K562 (cell line): ENCODE measurements around the gene CD38. TPM values are rescaled to one million over a fixed set of nuclear protein-coding genes. Genes with fewer than 3 reads are reported as not detected.

ENCODE experiments used
- ATAC-seq: fragments of 200-7000 bp; cut with Tn5 transposase; 3 replicates; pipeline ENCODE4 v1.9.1; 2020; ENCODE audit warnings: moderate library complexity
- BruUV-seq: library from RNA; stranded (reverse); fragments of 400-500 nt; replicated peaks from 2 replicates; lab custom pipeline; 2021; lab: Mats Ljungman, UMichigan
- CTCF ChIA-PET: fragments of 300-600 bp; formaldehyde crosslinking; extraction: SDS; loops from one replicate; lab custom pipeline; 2021; ENCODE audit warnings: low intra/inter-chr PET ratio; lab: Yijun Ruan, JAX
- POLR2A ChIA-PET: fragments of 300-600, 350-650 bp; sonication (Branson Sonifier 250); formaldehyde crosslinking; extraction: SDS; loops from one replicate; lab custom pipeline; 2021; ENCODE audit warnings: antibody characterized with exemption, inconsistent platforms; lab: Yijun Ruan, JAX
- DNase-seq, 4 experiments: peaks; one replicate each; pipeline versions ENCODE4 v3.0.0 to v3.0.0-alpha.2; 2011 to 2018; ENCODE audit warnings: low spot score in 3 of 4, mixed read lengths in 3 of 4; ENCODE audit errors: extremely low read depth in 1 of 4
- FAIRE-seq: peaks from 2 replicates; lab custom pipeline; 2011; peaks lifted over from hg19 to GRCh38; lab: Jason Lieb, UNC
- H2AFZ ChIP-seq: 2 replicates; pipeline ENCODE4 v1.6.0; 2011; ENCODE audit warnings: low read depth, low read length, control low read depth, inconsistent platforms
- H3K27ac ChIP-seq: fragments of 200-600 bp; 3 replicates; pipeline ENCODE4 v1.8.0; 2011; ENCODE audit warnings: low read depth, mild to moderate bottlenecking, control low read depth, inconsistent platforms, low read length, moderate library complexity, mixed read lengths; ENCODE audit errors: extremely low read depth
- H3K27me3 ChIP-seq, 2 experiments: fragments of 300-600 bp in 1 of 2; 2 replicates in 1 of 2; 3 replicates in 1 of 2; pipeline versions ENCODE4 v1.6.0 to v1.8.0; 2011; ENCODE audit warnings: inconsistent platforms in 2 of 2, low read length in 2 of 2, mild to moderate bottlenecking in 1 of 2, mixed read lengths in 1 of 2, moderate library complexity in 1 of 2; ENCODE audit not compliant: control insufficient read depth in 2 of 2, insufficient read depth in 2 of 2
- H3K36me3 ChIP-seq: fragments of 300-600 bp; 3 replicates; pipeline ENCODE4 v1.8.0; 2011; ENCODE audit warnings: mild to moderate bottlenecking, low read length, inconsistent platforms; ENCODE audit not compliant: control insufficient read depth, insufficient read depth
- H3K4me1 ChIP-seq, 2 experiments: fragments of 200-600 bp in 1 of 2; replicated peaks in 1 of 2; 2 replicates in 1 of 2; 3 replicates in 1 of 2; pipeline versions ENCODE4 v1.5.1 to v1.8.0; 2011; ENCODE audit warnings: inconsistent platforms in 2 of 2, low read length in 2 of 2, mild to moderate bottlenecking in 1 of 2, mixed read lengths in 1 of 2, moderate library complexity in 1 of 2; ENCODE audit not compliant: control insufficient read depth in 2 of 2, insufficient read depth in 2 of 2
- H3K4me2 ChIP-seq: 2 replicates; pipeline ENCODE4 v1.6.1; 2011; ENCODE audit warnings: low read length, control low read depth, inconsistent platforms, mixed read lengths; ENCODE audit not compliant: insufficient read depth
- H3K4me3 ChIP-seq: fragments of 200-600 bp; sonication (generic), shearing (Covaris generic); 2 replicates; pipeline ENCODE4 v1.5.1; 2016; ENCODE audit warnings: control low read depth, inconsistent platforms
- H3K79me2 ChIP-seq: fragments of 200-600 bp; 3 replicates; pipeline ENCODE4 v1.8.0; 2011; ENCODE audit warnings: low read length, inconsistent platforms; ENCODE audit not compliant: control insufficient read depth, insufficient read depth
- H3K9ac ChIP-seq, 2 experiments: 2 replicates each; pipeline versions ENCODE4 v1.6.0 to v1.6.1; 2011; ENCODE audit warnings: low read depth in 2 of 2, low read length in 2 of 2, control low read depth in 1 of 2, inconsistent platforms in 1 of 2, mild to moderate bottlenecking in 1 of 2, mixed read lengths in 1 of 2; ENCODE audit not compliant: insufficient read depth in 1 of 2
- H3K9me1 ChIP-seq: one replicate; pipeline ENCODE4 v1.6.0; 2011; ENCODE audit warnings: inconsistent platforms, mild to moderate bottlenecking, low read length, moderate library complexity; ENCODE audit not compliant: control insufficient read depth, insufficient read depth
- H3K9me3 ChIP-seq: replicated peaks from 2 replicates; pipeline ENCODE4 v1.5.1; 2011; ENCODE audit warnings: low read depth, low read length, inconsistent platforms; ENCODE audit not compliant: control insufficient read depth, insufficient read depth
- H4K20me1 ChIP-seq: replicated peaks from 2 replicates; pipeline ENCODE4 v1.6.1; 2011; ENCODE audit warnings: low read length, inconsistent platforms, mixed read lengths; ENCODE audit not compliant: control insufficient read depth, insufficient read depth
- ATF7 ChIP-seq: fragments of 450-650 bp; IDR thresholded peaks from 2 replicates; pipeline ENCODE4 v1.7.1; 2014; ENCODE audit warnings: mild to moderate bottlenecking, moderate library complexity
- FOXO4 ChIP-seq: fragments of 450-650 bp; formaldehyde crosslinking; IDR thresholded peaks from 2 replicates; pipeline ENCODE4 v1.4.0; 2020; ENCODE audit warnings: mild to moderate bottlenecking, moderate library complexity
- JUND ChIP-seq, 2 experiments: IDR thresholded peaks; 2 replicates in 1 of 2; 3 replicates in 1 of 2; pipeline ENCODE4 v1.6.1; 2011; ENCODE audit warnings: borderline replicate concordance in 2 of 2, low read depth in 2 of 2, low read length in 2 of 2, improper control_type of control experiment in 1 of 2, missing biosample characterization in 1 of 2, missing genetic modification characterization in 1 of 2, missing genetic modification reagents in 1 of 2
- MTA2 ChIP-seq: fragments of 450-650 bp; IDR thresholded peaks from 2 replicates; pipeline ENCODE4 v1.6.1; 2016; ENCODE audit warnings: low read depth
- NFYB ChIP-seq: IDR thresholded peaks from 2 replicates; pipeline ENCODE4 v1.6.1; 2011; ENCODE audit warnings: mild to moderate bottlenecking, moderate library complexity; ENCODE audit not compliant: insufficient read length; ENCODE audit errors: extremely low read depth
- PTRF ChIP-seq: fragments of 450-650 bp; IDR thresholded peaks from 2 replicates; pipeline ENCODE4 v1.6.1; 2016; ENCODE audit warnings: mild to moderate bottlenecking, missing genetic modification characterization, missing compliant biosample characterization
- RBM22 ChIP-seq: fragments of 200-400 bp; formaldehyde crosslinking; IDR thresholded peaks from 2 replicates; pipeline ENCODE4 v1.6.1; 2018; ENCODE audit warnings: low read length, low read depth; ENCODE audit not compliant: poor library complexity, severe bottlenecking
- SETDB1 ChIP-seq: IDR thresholded peaks from one replicate; pipeline ENCODE4 v1.6.1; 2012; ENCODE audit warnings: low read length, control low read depth, inconsistent platforms
- SPI1 ChIP-seq: IDR thresholded peaks from 2 replicates; pipeline ENCODE4 v1.6.1; 2011; ENCODE audit warnings: low read depth, low read length, control low read depth, borderline replicate concordance
- TEAD4 ChIP-seq, 2 experiments: sonication (generic) in 1 of 2; formaldehyde crosslinking in 1 of 2; IDR thresholded peaks; 2 replicates each; pipeline versions ENCODE4 v1.6.1 to v1.8.0; 2012 to 2022; ENCODE audit warnings: borderline replicate concordance in 1 of 2, inconsistent platforms in 1 of 2, low read length in 1 of 2, mild to moderate bottlenecking in 1 of 2, missing genetic modification reagents in 1 of 2
- U2AF1 ChIP-seq: fragments of 200-400 bp; formaldehyde crosslinking; optimal IDR thresholded peaks from 2 replicates; pipeline ENCODE3; 2017; ENCODE audit warnings: mild to moderate bottlenecking, low read depth, low read length, moderate library complexity
- VEZF1 ChIP-seq: fragments of 200-800 bp; sonication (Bioruptor generic); IDR thresholded peaks from 2 replicates; pipeline ENCODE4 v1.6.1; 2017; ENCODE audit warnings: missing genetic modification characterization, missing compliant biosample characterization
- ZNF561 ChIP-seq: fragments of 450-650 bp; formaldehyde crosslinking; conservative IDR thresholded peaks from 2 replicates; pipeline ENCODE4 v1.4.0; 2020; ENCODE audit warnings: mild to moderate bottlenecking, moderate library complexity
- WGBS: fragments of 100-300 bp; shearing (Covaris generic); methylation state at CpG from one replicate; pipeline ENCODE4 v1.1.6; 2016; ENCODE audit warnings: low coverage, mixed read lengths; ENCODE audit not compliant: insufficient coverage; ENCODE audit errors: missing lambda C conversion rate; 5-methylcytosine and 5-hydroxymethylcytosine counted together
- in situ Hi-C: fragments of 300-500 bp; cut with MboI; formaldehyde crosslinking; loops from 4 replicates; pipeline ENCODE4 v1.15.0; 2018; ENCODE audit warnings: inconsistent platforms, mixed read lengths
- intact Hi-C: fragments of 100-400 bp; cut with micrococcal nuclease; formaldehyde crosslinking; loops from 2 replicates; pipeline ENCODE4 v1.14.2; 2022
- polyA plus RNA-seq, 8 experiments: library from polyadenylated mRNA; depleted of rRNA in 4 of 8; stranded (reverse) in 5 of 8; unstranded in 3 of 8; fragments of >200 nt; fragmentation: Nextera tagmentation in 2 of 8; fragmentation: Illumina TruSeq in 1 of 8; extraction: Ambion mirVana in 2 of 8; extraction: Trizol in 1 of 8; gene quantifications; 2 replicates each; pipeline versions ENCODE4 v1.2.1 to v1.2.3, GENCODE V29; 2011 to 2014; ENCODE audit warnings: inconsistent platforms in 1 of 8, missing spikeins in 1 of 8
- total RNA-seq, 7 experiments: library from RNA; depleted of rRNA in 6 of 7; stranded (reverse); fragments of >200 nt in 6 of 7; fragmentation: Illumina TruSeq in 2 of 7; extraction: Trizol in 2 of 7; gene quantifications; 2 replicates each; pipeline versions ENCODE4 v1.2.1 to v1.2.3, GENCODE V29; 2011 to 2021; ENCODE audit warnings: low replicate concordance in 1 of 7
- TF ChIP-seq, protein P1 (sequence below): sonication (generic); formaldehyde crosslinking; IDR thresholded peaks from 2 replicates; pipeline ENCODE4 v1.8.0; 2022; ENCODE audit warnings: missing genetic modification reagents, mild to moderate bottlenecking, borderline replicate concordance

The CD38 gene
- total and polyA plus RNA-seq, 9 of the 15 experiments (the other 6 are each of a cell fraction or from before 2014, with no cell fraction given), result 0.04 to 0.06 (median 0.04) TPM; not detected in 5

DNA sequence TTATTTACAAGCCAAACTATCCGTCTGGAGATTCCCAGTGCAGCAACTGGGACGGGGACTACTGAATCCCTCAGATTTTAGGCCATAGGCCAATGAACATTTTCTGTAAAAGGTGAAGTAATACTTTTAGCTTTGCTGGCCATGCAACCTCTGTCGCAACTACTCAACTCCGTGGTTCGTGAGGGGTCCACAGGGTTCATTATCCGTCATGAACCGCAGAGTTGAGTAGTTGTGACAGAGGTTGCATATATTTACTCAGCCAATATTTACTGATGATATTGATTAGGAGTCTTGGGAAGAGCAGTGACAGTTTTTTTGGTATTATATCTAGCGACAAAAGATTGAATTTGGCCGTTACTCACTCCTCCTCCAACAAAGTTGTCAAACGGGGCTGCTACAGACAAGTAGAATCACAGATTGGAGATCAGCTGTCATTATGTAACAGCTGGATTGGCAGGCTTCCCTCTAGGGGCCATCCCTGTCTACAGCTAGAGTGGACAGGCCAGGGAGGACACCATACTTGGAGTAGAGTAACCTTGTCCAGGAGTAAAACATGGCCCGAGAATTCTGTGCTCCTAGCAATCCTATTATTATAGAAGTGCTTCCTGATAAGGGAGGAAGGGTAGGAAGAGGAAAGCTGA lies 37.2 kb upstream of the CD38 start:
- Histone ChIP-seq H3K4me3 (no peak overlapping the region), H3K9me3 (no peaks in the 10 kb centered on the region), H3K9me1 (no peaks in the 10 kb centered on the region), H3K36me3 (no peaks in the 10 kb centered on the region), H3K79me2 (no peaks in the 10 kb centered on the region), H3K27ac (no peak overlapping the region), H3K4me2 (no peak overlapping the region), H2AFZ (no peak overlapping the region), H3K27me3 (peaks cover 11 to 13% of the 10 kb centered on the region in 2 experiments; a peak in 4 of 5 replicates), H4K20me1 (no peaks in the 10 kb centered on the region), H3K4me1 (no peaks in the 10 kb centered on the region), H3K9ac (no peak overlapping the region)
- ATAC-seq, result no peak
- in situ Hi-C loops, result no loop called here
- intact Hi-C loops, result no loop called here
- CTCF ChIA-PET, result no interaction called here
- POLR2A ChIA-PET, result no interaction called here
- no peak for FAIRE-seq
- no peak for DNase-seq
- WGBS, result 2% methylated on average over 11 of the region's 11 CpGs
- BruUV-seq, result no TSS peak
- TF ChIP-seq, protein P1, sequence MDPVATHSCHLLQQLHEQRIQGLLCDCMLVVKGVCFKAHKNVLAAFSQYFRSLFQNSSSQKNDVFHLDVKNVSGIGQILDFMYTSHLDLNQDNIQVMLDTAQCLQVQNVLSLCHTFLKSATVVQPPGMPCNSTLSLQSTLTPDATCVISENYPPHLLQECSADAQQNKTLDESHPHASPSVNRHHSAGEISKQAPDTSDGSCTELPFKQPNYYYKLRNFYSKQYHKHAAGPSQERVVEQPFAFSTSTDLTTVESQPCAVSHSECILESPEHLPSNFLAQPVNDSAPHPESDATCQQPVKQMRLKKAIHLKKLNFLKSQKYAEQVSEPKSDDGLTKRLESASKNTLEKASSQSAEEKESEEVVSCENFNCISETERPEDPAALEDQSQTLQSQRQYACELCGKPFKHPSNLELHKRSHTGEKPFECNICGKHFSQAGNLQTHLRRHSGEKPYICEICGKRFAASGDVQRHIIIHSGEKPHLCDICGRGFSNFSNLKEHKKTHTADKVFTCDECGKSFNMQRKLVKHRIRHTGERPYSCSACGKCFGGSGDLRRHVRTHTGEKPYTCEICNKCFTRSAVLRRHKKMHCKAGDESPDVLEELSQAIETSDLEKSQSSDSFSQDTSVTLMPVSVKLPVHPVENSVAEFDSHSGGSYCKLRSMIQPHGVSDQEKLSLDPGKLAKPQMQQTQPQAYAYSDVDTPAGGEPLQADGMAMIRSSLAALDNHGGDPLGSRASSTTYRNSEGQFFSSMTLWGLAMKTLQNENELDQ, result no peak
- no peak for TF ChIP-seq PTRF (tag)
- TF ChIP-seq RBM22, result no peak
- TF ChIP-seq JUND (IDR thresholded peaks at IDR 0.05; ENCODE audit: borderline replicate concordance, low read depth, low read length), result no peak
- TF ChIP-seq JUND (tag; IDR thresholded peaks at IDR 0.05; ENCODE audit: borderline replicate concordance, low read depth, low read length), result no peak
- no peak for TF ChIP-seq TEAD4 (IDR thresholded peaks at IDR 0.05; ENCODE audit: low read length)
- TF ChIP-seq TEAD4 (CRISPR knock-in tag; IDR thresholded peaks at IDR 0.05; ENCODE audit: borderline replicate concordance), result no peak
- TF ChIP-seq ATF7, result no peak
- TF ChIP-seq MTA2, result no peak
- TF ChIP-seq SPI1, result no peak
- no peak for TF ChIP-seq SETDB1
- no peak for TF ChIP-seq ZNF561
- no peak for TF ChIP-seq U2AF1
- TF ChIP-seq FOXO4 (CRISPR knock-in tag), result no peak
- no peak for TF ChIP-seq NFYB
- no peak for TF ChIP-seq VEZF1 (CRISPR knock-in tag)
